ENCODE results near the gene CHST1. TPM values are rescaled to one million over a fixed set of nuclear protein-coding genes. Genes with fewer than 3 reads are reported as not detected.

The CHST1 gene
- total and polyA plus RNA-seq, 10 of the 15 experiments (the other 5 are each of a cell fraction or from before 2014, with no cell fraction given) = not detected

GRCh38 chr11:45666648-45667642 lies 1.5 kb upstream of the CHST1 start:
- ChIA-PET POLR2A (no interaction called here), SMC1A (ENCODE audit: uncharacterized antibody, unreplicated experiment) (no interaction called here), RAD21 (ENCODE audit: unreplicated experiment) (no interaction called here), CTCF (interaction anchor here (0.8 kb wide), 1 partner anchor 28 kb away, joined by 3 read pairs; no protein-coding TSS in a partner anchor)
- Histone ChIP-seq H3K4me2 (ENCODE audit: control insufficient read depth, insufficient read depth) (no peak overlapping the region), H2AFZ (ENCODE audit: control insufficient read depth, low read depth, low read length) (no peak overlapping the region), H3K4me3 (no peak overlapping the region), H3K4me1 (ENCODE audit: control insufficient read depth, insufficient read depth, low read length) (no peaks in the 10 kb centered on the region), H4K20me1 (ENCODE audit: control insufficient read depth, insufficient read depth) (no peaks in the 10 kb centered on the region), H3K36me3 (ENCODE audit: control insufficient read depth in 2 of 2, insufficient read depth in 2 of 2, low read length in 1 of 2) (no peaks in the 10 kb centered on the region), H3K27ac (ENCODE audit: control insufficient read depth, insufficient read depth) (no peak overlapping the region), H3K9me3 (replicated peaks; ENCODE audit: control insufficient read depth, insufficient read depth, low read length) (no peaks in the 10 kb centered on the region), H3K27me3 (replicated peaks in 1 of 2; ENCODE audit: control insufficient read depth in 2 of 2, insufficient read depth in 2 of 2, low read length in 1 of 2) (peaks cover 22 to 25% of the 10 kb centered on the region in 2 experiments), H3K9ac (ENCODE audit: control insufficient read depth, insufficient read depth, low read length) (no peak overlapping the region), H3K79me2 (ENCODE audit: control insufficient read depth, insufficient read depth, low read length) (no peaks in the 10 kb centered on the region)
- FAIRE-seq = no peak
- TF ChIP-seq NFYA (IDR thresholded peaks at IDR 0.05; ENCODE audit: borderline replicate concordance, low read depth, low read length) (no peak), SP1 (IDR thresholded peaks at IDR 0.05; ENCODE audit: low read depth, low read length) (no peak), BCL3 (IDR thresholded peaks at IDR 0.05; ENCODE audit: borderline replicate concordance, insufficient read depth, low read depth, low read length, poor library complexity, severe bottlenecking) (no peak), CBFB (IDR thresholded peaks at IDR 0.05; ENCODE audit: low read depth) (no peak), SRF (IDR thresholded peaks at IDR 0.05; ENCODE audit: low read depth in 2 of 2, low read length in 2 of 2) (no peak), ZNF384 (IDR thresholded peaks at IDR 0.05; ENCODE audit: borderline replicate concordance, low read depth, low read length) (no peak), ZNF274 (IDR thresholded peaks at IDR 0.05; ENCODE audit: insufficient read depth, insufficient read length) (no peak), EP300 (IDR thresholded peaks at IDR 0.05; ENCODE audit: borderline replicate concordance in 1 of 2, control insufficient read depth in 1 of 2, low read depth in 2 of 2, low read length in 2 of 2) (no peak), SREBF2 (IDR thresholded peaks at IDR 0.05; ENCODE audit: low read length) (no peak), CREB1 (IDR thresholded peaks at IDR 0.05; ENCODE audit: low read depth) (no peak)
- WGBS (ENCODE audit: insufficient coverage, insufficient replicate concordance, low lambda C conversion rate, missing lambda C conversion rate) = 30% methylated on average over 11 of the region's 12 CpGs
- BruUV-seq (replicated peaks) = no TSS peak
- no peak for ATAC-seq
- DNase-seq (ENCODE audit: low read depth, low spot score) = no peak
- in situ Hi-C loops (cut with MboI) = no loop called here
- intact Hi-C loops (cut with micrococcal nuclease; ENCODE audit: unreplicated experiment) = no loop called here
